GM21737 (cell line): ENCODE data around the gene ZNF627.
"Not testable (repeated sequence)": the region's sequence is repeated elsewhere in the genome, so short reads cannot be mapped to it uniquely, and the experiment has no call there.

Experiments used
- ATAC-seq: cut with Tn5 transposase; IDR thresholded peaks from one replicate; pipeline ENCODE4 v1.9.1; 2021; ENCODE audit warnings: mild to moderate bottlenecking, moderate library complexity; ENCODE audit not compliant: unreplicated experiment

ZNF627 gene

GRCh38 chr19:11597202-11598102, at the start of gene ZNF627:
Gene ZNF627, plus strand, starts transcription at chr19:11597483. Its CDS starts 145 bp downstream, at chr19:11597628.
- peak; percentile 96 for ATAC-seq

GRCh38 chr19:11547929-11548700, 49.2 kb upstream of the ZNF627 start:
- ATAC-seq = no peak

GRCh38 chr19:11549386-11549953, 47.8 kb upstream of the ZNF627 start:
- no peak for ATAC-seq

DNA sequence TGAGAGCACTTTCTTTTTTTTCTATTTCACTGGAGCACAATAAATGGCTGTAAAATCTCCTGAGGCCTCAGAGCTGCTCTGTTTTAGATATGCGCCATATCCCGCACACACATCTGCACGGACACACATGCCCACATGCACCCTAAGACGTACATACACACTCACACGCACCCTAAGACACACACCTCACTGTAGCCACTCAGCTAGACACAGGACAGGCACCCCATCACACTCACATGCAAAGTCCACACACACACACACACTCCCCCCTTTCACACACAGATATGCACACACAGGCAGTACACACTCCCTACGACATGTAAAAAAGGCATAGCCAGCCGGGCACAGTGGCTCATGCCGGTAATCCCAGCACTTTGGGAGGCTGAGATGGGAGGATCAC, 47.0 kb upstream of the ZNF627 start:
- ATAC-seq = no peak

DNA sequence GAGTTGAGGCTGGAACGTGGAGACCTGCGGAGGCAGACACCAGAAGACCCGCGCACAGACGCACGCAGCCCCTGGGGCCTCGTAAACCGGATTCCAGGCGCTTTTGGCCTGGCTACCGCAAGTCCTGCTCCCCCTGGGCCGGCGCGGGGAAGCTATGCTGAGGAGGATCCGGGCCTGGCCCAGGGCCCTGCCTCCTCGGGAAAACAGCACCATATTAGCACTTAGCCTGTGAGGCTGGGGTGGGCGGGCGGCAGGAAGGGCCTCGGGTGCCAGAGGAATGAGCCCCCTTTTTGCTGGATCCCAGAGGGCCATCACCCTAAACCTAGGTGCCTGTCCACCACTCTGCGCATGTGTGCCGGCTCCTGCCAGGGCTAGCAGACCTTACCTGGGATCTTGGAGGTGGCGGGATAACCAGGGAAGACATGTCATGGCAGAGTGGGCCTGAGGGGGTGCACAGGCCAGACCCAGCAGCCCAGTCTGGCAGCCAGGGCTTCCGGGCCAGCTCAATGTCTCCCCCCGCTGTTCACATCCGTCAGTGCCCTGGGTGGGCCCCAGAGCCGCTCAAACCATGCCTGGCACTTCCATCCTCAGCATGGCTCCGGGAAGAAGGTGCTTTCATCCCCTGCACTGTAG, 45.6 kb upstream of the ZNF627 start:
- ATAC-seq = no peak

DNA sequence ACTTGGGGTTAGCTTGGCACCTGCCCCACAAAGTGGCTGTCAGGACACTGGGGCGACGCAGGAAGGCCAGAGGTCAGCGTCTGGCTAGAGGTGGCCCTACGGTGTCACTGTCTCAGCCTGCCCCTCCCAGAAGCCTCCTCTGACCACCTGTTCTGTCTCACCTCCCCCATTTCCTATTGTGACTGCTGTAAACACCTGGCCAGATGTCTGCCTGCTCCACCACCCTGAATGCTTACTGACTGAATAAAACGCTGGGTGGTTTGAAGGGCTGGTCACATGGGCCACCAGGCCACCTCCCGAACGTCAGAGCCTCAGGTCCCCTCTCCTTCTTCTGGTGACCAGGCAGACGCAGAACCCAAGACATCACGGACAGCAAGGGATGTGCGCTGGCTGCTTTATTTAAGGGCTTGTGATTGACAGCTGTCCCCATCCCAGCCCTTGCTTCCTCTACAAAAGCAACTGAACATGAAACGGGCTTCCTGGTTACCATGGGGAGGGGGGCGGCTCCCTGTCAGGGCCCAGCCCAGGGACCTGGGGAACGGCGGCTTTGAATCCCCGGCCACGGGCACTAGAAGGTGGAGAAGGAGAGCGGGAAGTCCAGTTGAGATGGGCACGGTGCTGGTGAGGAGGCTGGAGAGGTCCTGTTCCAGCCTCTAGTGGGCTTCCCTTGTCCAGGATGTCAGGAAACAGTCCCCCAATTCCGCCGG, 44.5 kb upstream of the ZNF627 start:
- ATAC-seq = no peak

DNA sequence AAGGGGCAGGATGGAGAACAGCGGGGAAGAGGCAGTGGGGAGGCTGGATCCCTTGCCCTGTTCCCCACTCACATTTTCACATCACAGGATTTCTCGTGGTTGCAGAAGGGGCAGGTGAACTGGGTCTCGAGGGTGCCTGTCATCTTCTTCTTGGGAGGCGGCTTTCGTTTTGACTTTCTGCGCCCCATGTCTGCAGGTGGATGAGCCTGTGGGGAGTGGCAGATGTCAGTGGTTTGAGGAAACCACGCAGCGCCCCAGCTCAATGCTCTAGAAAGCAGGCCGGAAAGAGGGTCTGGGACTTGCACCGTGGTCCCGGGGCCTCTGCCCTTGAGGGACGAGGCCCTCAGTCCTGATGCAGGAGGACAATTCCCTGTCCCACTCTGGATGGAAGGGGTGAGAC, 43.1 kb upstream of the ZNF627 start:
- no peak for ATAC-seq

GRCh38 chr19:11555246-11555645, 42.0 kb upstream of the ZNF627 start:
- ATAC-seq = no peak

- ATAC-seq = no peak
Observed at GRCh38 chr19:11556634-11557420, 40.5 kb upstream of the ZNF627 start.

DNA sequence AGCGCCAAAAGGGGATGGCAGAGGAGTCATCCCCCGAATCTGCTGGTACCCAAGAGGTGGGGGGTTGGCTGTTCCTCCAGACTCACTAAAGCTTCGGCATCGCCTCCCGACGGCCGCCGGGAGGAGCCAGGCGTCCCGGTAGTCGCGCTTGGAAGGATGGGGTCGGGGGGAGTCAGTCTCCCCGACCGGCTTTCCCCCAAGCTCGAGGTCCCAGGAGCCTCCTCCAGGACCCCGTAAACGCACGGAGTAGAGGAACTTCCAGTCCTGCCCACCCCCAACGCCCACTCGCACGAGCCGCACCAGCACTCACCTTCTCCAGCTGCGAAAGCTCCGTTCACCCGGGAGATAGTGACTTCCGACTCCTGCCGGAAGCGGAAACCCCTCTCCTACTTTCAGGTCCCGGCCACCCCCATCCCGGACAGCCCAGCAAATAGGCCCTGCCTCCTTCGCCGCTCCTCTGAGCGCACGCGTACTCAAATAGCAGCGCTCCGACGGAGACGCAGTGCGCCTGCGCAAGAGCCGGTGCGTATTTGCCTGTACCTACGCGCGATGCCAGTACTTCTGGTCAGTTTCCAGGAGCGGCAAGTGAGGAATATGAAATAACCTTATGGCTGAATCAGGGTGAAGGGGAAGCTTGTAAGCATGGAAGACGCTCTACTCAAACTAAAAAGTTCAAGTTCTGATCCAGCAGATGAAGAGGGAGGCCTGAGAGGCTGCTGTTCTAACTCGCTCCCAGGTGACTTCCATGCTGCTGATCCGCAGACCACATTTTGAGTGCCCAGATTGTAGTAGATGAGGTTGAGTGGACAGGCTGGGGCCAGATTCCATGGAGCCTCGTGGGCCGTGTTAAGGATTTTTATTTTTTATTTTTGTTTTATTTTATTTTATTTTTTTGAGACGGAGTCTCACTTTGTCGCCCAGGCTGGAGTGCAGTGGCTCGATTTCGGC, 38.1 kb upstream of the ZNF627 start, which contains the start of gene ELOF1:
ELOF1 (minus strand) TSS at position 350 of the 948 bp plus-strand sequence. CDS start 4,883 bp downstream, outside the sequence.
- peak; percentile 67 for ATAC-seq

- ATAC-seq = peak; percentile 49
Observed at GRCh38 chr19:11560404-11561051, 36.8 kb upstream of the ZNF627 start.

- ATAC-seq = no peak
Observed at GRCh38 chr19:11563532-11563931, 33.8 kb upstream of the ZNF627 start.

DNA sequence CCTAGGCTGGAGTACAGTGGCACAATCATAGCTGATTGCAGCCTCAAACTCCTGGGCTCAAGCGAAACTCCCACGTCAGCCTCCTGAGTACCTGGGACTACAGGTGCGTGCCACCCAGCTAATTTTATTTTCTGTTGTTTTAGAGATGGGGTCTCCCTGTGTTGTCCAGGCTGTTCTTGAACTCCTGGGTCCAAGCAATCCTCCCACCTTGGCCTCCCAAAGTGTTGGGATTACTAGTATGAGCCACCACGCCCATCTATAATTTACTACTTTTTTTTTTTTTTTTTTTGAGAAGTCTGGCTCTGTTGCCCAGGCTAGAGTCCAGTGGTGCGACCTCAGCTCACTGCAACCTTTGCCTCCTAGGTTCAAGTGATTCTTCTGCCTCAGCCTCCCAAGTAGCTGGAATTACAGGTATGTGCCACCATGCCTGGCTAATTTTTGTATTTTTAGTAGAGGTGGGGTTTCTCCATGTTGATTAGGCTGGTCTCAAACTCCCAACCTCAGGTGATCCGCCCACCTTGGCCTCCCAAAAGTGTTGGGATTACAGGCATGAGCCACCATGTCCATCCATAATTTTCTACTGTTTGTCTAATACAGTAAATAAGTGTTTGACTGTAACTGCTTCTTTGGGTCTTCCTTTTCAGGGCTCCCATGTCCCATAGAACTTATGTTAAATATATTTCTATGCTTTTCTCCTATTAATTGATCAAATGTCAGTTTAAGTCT, 33.0 kb upstream of the ZNF627 start:
- not testable (repeated sequence) for ATAC-seq

DNA sequence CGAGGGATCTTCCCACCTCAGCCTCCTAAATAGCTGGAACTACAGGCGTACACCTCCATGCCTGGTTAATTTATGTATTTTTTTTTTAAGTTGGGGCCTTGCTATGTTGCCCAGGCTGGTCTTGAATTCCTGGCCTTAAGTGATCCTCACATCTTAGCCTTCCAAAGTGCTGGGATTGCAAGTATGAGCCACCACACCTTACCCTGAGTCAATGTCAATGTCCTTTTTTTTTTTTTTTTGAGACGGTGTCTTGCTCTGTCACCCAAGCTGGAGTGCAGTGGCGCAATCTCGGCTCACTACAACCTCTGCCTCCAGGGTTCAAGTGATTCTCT, 31.7 kb upstream of the ZNF627 start:
- not testable (repeated sequence) for ATAC-seq

- no peak for ATAC-seq
Observed at GRCh38 chr19:11566164-11566563, 31.1 kb upstream of the ZNF627 start.

DNA sequence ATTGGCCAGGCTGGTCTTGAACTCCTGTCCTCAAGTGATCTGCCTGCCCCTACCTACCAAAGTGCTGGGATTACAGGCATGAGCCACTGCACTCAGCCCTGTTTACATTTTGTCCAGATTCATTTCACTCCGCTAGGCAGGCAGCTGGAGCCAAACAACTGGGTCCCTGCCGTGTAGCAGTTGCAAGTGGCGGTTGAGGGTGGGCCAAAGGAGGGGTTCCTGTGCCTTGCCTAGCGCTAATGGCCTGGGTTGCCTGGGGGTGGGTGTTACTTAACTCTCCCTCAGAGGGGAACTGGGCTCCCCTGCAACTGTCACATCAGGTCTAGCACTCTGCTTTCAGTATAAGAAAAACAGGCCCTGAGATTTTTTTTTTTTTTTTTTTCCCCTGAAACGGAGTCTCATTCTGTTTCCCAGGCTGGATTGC, 27.2 kb upstream of the ZNF627 start:
- no peak for ATAC-seq

- not testable (repeated sequence) for ATAC-seq
Observed at GRCh38 chr19:11573354-11573753, 23.9 kb upstream of the ZNF627 start.
